ENCODE results near the gene ZBTB8OS.
"Not testable (repeated sequence)": the region's sequence is repeated elsewhere in the genome, so short reads cannot be mapped to it uniquely, and the experiment has no call there.

Gene ZBTB8OS

DNA sequence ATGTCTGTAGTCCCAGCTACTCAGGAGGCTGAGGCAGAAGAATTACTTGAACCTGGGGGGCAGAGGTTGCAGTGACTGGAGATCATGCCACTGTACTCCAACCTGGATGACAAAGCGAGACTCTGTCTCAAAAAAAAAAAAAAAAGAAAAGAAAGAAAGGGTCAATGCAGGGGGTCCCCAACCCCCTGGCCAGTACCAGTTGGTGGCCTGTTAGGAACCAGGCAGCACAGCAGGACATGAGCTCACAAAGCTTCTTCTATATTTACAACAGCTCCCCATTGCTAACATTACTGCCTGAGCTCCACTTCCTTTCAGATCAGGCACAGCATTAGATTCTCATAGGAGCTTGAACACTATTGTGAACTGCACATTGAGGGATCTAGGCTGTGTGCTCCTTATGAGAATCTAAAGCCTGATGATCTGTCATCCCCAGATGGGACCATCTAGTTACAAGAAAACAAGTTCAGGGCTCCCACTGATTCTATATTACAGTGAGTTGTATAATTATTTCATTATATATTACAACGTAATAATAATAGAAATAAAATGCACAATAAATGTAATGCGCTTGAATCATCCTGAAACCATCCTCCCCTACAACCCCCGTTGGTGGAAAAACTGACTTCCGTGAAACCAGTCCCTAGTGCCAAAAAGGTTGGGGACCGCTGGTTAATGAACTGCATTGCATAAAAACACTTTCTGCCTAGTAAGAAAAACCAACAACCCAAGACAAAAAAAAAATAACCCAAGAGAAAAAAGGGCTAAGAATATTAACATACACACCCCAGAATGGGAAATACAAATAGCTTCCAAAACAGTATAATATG, 2.8 kb downstream of the ZBTB8OS start:
- DNase-seq: no peak

GRCh38 chr1:32644426-32644825, 5.9 kb downstream of the ZBTB8OS start:
- DNase-seq: no peak

DNA sequence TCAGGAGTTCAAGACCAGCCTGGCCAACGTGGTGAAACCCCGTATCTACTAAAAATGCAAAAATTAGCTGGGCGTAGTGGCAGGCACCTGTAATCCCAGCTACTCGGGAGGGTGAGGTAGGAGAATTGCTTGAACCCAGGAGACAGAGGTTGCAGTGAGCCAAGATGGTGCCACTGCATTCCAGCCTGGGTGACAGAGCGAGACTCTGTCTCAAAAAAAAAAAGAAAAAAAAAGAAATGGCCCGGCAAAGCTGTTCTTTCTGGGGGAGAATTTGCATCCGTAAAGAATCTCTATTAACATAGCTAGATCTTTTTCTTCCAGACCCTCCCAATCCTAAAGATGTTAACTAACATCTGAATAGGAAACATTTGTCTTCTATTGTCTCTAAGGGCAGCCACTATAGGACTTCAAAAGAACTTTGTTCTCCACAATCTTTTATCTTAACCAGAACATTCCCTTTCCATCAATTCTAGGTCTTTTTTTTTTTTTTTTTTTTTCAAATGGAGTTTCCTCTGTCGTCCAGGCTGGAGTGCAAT, 8.0 kb downstream of the ZBTB8OS start:
- not testable (repeated sequence) for DNase-seq

DNA sequence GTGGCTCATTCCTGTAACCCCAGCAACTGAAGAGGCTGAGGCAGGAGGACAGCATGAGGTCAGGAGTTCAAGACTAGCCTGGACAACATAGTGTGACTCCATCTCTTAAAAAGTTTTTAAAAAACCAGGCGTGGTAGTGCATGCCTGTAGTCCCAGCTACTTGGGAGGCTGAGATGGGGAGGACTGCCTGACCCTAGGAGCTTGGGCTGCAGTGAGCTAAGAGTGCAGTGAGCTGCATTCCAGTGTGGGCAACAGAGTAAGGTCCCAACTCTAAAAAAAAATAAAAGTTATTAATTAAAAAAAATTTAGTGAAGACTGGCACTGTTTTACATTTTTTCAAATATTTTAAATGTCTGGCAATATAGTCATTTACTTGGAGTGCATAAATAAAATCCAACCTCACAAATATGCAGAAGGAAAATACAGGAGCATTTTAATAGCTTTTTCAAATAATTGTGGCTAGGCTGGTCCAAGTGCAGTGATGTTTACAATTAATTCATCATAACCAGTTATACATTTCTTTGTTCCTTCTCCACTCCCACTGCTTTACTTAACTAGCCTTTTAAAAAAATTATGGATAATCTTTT, 10.8 kb downstream of the ZBTB8OS start:
- DNase-seq: no peak

DNA sequence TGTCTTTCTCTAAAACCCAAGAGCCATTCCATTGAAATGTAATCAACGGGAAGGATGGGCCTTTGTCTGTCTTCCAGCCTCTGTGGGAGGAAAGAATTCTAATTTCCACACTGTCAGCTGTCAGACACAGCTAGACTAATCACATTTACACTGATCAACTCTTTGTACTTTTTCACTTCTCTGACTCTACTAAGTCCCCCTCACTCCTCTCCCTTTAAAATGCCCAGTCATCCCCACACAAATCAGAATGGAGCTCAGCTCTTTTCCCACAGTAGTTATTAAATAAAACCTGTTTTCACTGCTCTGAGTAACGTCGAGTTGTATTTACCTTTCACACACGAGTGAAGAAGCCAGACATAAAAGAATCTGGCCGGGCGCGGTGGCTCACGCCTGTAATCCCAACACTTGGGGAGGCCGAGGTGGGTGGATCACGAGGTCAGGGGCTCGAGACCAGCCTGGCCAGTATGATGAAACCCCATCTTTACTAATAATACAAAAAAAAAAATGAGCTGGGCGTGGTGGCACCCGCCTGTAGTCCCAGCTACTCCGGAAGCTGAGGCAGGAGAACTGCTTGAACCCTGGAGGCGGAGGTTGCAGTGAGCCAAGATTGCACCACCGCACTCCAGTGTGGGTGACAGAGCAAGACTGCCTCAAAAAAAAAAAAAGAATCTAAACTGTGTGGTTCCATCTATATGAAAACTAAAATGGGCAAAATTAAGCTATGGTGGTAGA, 13.3 kb downstream of the ZBTB8OS start:
- DNase-seq: no peak

DNA sequence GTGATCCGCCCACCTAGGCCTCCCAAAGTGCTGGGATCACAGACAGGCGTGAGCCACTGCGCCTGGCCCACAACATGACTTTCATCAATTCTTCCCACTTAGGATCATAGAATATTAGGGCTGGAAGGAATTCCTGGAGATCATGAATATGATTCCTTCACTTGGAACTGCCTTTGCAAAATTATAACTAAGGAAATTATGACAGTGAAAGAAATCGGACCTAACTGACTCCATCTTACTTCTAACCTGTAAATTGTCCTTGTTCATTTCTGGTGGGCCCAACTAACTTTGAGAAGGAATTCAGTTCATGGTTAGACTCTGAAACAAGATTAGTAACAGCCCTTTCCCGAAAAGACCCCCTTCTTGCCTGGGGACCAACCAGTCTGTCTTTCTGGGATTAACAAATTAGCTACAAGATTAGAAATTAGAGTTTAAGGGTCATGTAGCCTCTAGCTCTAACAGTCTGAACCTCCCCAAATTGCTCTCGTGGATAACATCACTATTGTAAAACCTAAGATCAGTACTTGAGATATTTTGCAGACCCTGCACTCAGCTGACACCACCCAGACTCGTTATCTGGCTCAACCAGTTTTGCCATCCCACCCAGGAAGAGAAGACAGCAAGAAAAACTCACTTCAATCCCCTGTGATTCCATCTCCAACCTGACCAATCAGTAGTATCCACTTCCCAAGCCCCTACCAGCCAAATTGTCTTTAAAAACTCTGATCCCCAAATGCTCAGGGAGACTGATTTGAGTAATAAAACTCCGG, 14.7 kb downstream of the ZBTB8OS start:
- no peak for DNase-seq

DNA sequence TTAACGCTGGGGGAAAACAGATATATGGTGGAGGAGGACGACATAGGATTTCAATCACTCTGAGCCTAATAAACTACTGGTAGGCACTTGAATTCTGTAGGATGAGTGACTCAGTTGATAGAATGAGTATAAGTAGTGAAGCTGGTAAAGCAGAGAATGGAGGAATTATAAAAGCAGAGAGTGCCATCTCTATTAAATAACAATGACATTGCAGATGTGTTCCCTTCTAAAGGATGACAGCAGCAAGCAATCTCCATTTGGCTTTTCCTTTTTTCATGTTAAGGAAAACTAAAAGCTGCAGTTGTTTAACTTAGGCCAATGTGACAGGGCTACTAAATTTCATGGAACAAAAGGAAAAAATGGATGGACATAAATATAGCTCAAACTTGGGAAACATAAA, 17.5 kb downstream of the ZBTB8OS start:
- no peak for DNase-seq

DNA sequence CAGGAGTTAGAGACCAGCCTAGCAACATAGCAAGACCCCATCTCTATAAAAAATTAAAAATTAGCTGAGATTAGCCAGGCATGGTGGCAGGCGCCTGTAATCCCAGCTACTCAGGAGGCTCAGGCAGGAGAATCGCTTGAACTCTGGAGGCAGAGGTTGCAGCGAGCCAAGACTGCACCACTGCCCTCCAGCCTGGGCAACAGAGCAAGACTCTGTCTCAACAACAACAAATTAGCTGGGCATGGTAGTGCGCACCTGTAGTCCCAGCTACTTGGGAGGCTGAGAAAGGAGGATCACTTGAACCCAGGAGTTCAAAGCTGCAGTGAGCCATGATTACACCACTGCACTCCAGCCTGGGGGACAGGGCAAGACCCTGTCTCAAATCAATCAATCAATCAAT, 20.2 kb downstream of the ZBTB8OS start:
- not testable (repeated sequence) for DNase-seq

GRCh38 chr1:32627596-32628162, 22.7 kb downstream of the ZBTB8OS start:
- no peak for DNase-seq

GRCh38 chr1:32626176-32626575, 24.2 kb downstream of the ZBTB8OS start:
- DNase-seq: no peak

GRCh38 chr1:32623775-32624174, 26.6 kb downstream of the ZBTB8OS start:
- no peak for DNase-seq

GRCh38 chr1:32622806-32623681, 27.3 kb downstream of the ZBTB8OS start:
- DNase-seq: no peak

DNA sequence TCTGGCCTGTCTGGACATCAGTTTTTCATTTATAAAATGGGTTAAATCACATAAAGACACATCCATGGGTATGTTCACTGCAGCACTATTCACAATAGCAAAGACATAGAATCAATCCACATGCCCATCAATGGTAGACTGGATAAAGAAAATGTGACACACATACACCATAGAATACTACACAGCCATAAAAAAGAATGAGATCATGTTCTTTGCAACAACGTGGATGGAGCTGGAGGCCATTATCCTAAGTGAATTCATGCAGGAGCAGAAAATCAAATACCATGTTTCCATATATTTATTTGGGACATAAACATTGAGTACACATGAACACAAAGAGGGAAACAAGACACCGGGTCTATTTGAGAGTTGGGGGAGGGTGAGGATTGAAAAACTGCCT, 28.1 kb downstream of the ZBTB8OS start:
- no peak for DNase-seq

GRCh38 chr1:32619701-32620485, 30.5 kb downstream of the ZBTB8OS start:
- no peak for DNase-seq

DNA sequence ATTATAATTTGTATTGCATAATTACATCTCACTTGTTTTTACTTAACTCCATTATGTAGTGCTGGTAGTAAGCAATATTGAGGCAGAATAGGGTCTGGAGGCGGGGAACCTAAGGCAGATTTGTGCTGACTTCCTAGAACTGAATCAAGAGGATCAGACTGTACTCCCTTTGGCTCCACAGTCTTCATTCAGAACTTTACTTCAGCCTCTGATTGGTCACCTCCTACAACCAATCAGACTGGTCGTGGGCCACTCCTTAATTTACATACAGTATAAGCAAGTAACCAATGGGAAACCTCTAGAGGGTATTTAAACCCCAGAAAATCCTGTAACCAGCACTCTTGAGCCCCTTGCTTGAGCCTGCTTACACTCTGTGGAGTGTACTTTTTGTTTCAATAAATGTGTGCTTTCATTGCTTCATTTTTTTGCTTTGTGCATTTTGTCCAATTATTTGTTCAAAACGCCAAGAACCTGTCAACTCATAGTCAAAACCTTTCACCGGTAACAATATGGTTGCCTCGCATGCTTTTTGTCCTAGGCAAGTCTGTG, 31.6 kb downstream of the ZBTB8OS start:
- DNase-seq: no peak

DNA sequence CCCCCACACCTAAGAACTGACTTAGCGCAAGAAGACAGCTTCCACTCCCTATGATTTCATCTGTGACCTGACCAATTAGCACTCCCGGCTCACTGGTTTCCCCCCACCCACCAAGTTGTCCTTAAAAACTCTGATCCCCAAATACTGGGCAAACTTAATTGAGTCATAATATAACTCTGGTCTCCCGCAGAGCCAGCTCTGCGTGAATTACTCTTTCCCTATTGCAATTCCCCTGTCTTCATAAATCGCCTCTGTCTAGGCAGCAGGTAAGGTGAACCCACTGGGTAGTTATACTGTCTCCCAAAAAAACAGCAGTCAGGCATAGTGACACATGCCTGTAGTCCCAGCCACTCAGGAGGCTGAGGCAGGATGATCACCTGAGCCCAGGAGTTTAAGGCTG, 36.9 kb downstream of the ZBTB8OS start:
- DNase-seq: no peak

DNA sequence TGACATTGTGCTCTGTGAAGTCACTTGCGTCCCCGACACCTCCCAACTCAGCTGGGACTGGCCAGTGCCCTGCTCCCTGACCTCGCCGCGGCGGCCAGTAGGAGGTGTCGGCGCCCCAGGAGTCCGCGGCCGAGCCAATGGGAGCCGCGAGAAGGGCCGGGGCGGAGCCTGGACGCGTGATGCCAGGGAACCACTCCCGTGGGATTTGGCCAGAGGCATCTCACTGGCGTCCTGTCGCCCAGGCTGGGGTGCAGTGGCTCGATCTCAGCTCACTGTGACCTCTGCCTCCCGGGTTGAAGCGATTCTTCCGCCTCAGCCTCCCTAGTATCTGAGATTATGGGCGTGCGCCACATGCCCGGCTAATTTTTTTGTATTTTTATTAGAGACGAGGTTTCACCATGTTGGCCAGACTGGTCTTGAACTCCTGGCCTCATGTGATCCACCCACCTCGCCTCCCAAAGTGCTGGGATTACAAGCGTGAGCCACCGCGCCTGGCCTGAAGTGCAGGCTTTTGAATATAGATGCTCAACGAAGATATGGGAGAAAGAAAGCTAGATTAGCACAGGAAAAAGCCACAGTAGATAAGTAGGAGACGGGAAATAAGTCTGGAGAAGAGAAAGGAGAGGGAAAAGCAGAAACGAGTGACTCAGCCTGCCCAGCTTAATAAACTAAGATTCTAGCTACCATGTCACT, 38.0 kb downstream of the ZBTB8OS start:
- DNase-seq: no peak

- DNase-seq: no peak
Observed at GRCh38 chr1:32611859-32612188, 38.5 kb downstream of the ZBTB8OS start.

GRCh38 chr1:32609180-32609579, 41.2 kb downstream of the ZBTB8OS start:
- no peak for DNase-seq

Measured in KG1 (cell line).